HG02885 (cell line): ENCODE results near the gene LTB4R2.

ENCODE experiments used
- ATAC-seq: cut with Tn5 transposase; IDR thresholded peaks from one replicate; pipeline ENCODE4 v1.9.1; 2021; ENCODE audit warnings: mild to moderate bottlenecking; ENCODE audit not compliant: unreplicated experiment, poor library complexity

LTB4R2 gene

DNA sequence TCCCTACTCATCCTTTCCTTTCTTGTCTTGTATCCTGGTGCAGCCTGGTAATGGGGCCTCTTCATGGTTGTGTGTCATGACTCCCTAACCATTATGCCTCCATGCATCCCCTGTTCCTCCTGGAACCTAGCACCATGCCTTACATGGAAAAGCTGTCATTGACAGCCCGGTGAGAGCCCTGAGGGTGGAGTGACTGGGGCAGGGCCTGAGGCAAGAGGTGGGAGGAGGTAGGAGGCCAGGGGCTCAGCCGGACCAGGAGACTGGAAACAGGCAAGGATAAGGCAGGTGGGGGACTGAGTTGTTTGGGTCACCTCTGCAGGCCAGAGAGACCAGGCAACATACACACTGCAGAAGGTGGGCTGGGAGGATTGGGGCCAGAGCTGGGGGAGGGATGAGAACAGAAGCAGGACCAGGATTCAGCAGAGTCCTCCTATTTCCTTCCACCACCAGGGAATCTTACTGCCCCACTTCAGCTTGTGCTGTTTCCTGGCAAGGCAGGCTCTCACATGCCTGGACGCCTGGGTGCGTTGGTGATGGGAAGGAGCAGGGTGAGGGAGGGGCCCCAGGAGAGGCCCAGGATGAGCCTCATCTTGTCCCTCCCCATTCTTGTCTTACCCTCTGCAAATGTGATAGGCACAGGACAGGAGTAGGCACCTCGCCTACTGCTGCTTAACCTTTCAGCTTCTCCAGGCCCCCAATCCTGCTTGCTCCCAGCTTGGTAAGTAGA, at the start of gene LTB4R2:
LTB4R2 (plus strand) TSS at position 603 of the 727 bp plus-strand sequence. CDS start 525 bp downstream, outside the sequence.
- no peak for ATAC-seq

DNA sequence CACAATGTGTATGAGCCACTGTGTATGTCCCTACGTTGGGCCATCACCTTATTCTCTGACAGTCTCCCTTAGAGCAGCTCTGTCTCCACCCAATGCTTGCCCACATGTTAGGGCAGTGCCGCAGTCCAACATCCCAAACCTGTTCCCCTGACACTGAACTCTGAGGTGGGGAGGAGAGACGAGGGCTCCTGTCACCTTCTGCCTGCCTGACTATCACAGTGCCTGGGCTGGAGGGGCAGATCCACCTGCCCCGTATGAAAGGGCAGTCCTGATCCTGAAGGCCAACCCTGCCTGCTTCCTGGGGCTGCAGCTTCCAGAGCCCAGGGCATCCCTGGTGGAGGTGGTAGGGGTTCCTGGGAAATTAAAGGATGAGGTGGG, 49.2 kb upstream of the LTB4R2 start:
- no peak for ATAC-seq

GRCh38 chr14:24261256-24261968, 48.5 kb upstream of the LTB4R2 start:
- no peak for ATAC-seq

DNA sequence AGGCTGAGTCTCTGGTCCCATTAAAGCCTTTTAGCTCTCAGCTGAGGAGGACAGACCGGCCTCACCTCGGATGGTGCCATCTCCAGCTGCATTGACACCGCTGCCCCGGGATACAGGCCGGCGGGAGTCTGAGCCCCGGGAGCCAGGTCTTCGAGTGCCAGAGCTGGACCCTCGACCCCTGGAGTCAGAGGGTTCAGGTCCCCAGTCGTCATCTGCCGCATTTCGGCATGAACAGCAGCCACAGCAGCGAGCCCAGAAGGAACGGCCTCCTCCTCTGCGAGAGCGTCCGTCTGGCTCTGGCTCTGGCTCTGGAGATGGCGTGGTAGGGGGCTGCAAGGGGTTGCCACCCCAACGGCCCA, 48.0 kb upstream of the LTB4R2 start:
- no peak for ATAC-seq

DNA sequence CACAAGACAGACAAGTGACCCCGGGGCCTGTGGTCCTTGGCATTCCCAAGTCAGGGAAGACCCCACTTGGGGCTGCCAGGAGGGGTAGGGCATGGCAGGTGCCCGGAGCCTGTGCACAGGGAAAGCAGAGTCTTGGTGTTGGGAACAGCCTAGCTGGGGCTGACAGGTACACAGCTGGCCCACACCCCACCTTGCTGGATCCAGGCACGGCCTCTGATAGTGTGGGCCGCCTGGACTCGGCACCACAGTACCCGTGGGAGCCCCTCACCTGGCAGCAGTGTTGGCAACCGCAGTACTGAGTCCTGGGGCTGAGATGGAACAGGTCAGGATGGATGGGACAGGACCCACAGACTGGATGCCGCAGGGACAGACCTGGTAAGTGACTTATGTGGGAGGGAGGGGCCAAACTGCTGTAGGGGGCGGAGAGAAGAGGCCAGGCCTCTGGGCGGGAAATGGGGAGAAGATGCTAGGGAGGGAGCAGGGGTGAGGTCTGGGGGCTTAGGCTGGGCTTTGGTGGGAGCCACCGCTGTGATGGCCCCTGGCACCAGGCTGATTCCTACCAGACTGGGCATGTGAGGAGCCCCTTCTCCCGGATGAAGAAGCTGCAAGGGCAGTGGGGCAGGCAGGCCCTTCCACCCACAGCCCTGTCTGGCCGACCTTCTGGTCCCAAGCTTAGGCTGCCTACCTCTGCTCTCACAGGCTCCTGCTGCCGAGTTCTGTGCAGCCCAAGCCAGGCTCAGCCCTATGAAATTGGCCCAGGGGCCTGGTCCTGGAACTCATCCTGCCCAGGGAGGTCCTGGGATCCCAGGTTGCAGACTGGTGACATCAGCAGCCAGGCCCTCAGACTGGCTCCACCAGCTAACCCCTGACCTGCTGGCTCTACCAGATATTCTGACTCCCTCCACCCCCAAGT, 46.9 kb upstream of the LTB4R2 start, which contains the start of gene TGM1:
TGM1 (minus strand) TSS at position 357 of the 913 bp plus-strand sequence. CDS start 825 bp downstream, outside the sequence.
- ATAC-seq = no peak

GRCh38 chr14:24263848-24264247, 46.1 kb upstream of the LTB4R2 start:
- ATAC-seq = no peak

DNA sequence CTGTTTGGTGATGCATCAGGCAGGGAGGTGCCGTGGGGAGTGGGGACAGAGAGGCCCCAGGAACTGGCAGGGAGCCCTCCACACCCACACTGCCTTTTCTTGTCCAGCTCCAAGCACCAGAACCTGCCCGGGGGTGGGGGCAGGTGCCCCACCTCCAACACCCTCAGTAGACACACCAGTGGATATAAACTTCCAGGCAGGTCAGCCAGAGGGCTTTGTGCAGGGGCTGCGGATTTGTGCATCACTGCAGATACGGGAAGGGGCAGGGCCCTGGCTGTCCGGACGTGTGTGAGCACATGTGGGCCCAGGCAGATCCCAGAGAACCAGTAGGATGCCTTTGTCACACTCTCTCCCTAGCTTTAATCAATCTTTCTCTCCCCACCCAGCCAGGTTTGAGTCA, 45.6 kb upstream of the LTB4R2 start:
- ATAC-seq = no peak

DNA sequence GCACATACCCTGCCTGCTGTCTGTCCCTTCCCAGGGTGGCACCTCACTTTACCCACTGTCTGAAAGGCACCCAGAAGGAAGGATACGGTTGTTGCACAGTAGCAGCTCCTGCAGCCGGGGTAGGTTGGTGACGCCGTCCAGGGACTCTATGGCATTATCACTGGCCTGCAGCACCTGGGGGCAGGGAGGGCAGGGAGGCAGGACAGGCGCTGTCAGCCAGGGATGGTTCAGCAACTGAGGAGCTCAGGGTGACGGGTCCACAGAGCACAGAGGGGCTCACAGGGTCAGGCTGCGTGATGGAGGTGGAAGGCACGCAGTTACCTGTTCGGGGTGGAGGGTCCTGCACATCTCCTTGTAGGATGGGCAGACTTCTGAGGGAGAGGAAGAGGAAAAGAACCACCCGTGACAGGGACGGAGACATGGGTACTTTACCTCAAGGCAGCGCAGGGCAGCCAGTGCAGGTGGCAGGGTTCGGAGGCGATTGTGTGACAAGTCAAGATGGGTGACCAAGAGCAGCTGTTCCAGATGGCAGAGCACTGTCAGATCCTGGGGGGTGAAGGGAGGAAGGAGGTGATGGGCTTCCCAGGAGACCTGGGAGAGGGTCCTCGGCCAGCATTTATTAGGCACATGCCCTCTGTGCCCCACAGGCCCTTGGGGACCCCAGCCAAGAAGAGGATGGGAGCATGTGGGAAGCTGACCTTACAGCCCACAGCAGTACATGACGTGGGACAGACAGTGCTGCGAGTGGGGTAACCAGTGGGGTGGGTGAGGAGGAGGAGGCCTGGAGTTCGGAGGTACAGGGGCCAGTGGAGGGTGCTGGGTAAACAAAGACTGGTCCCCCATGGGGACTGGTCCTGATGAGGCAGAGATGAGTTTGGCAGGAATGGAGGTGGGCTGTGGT, 43.3 kb upstream of the LTB4R2 start:
- no peak for ATAC-seq

DNA sequence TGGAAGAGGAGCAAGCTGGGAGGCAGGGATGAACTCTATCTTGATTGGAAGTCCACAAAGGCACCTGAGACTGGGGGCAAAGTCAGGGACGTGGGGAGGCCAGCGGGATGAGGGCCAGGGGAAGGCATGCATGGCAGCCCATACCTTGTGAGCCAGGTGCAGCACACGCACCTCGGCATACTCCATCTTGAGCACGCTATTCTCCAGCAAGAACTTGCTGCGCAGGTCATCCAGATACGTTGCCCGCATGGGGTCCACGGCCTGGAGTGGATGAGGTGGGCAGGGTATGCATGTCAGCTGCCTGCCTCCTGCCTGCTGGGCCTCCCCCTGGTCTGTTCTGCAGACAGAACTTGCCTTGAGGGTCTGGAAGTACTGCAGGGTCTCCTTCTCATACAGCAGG, 42.4 kb upstream of the LTB4R2 start:
- ATAC-seq = no peak

DNA sequence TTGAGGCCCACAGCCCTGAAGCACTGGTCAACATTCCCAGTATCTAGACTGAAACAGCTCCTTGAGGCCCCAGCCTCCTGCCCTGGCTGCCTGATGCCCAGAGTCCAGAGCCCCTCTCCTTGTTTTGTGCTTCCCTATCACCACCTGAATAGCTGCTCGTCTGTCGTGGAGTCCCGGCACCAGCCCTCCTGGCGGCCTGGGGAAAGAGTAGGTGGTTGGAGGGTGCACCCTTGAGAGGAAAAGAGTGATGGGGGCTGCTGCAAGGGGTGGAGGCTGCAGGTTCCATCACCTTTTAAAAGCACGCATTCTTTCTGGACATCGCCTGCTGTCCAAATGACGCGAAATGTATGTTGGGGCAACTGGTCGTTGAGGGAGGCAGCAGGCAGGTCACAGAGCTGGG, 41.7 kb upstream of the LTB4R2 start:
- no peak for ATAC-seq

GRCh38 chr14:24269368-24269767, 40.6 kb upstream of the LTB4R2 start:
- ATAC-seq = no peak

- no peak for ATAC-seq
Measured at GRCh38 chr14:24269910-24270536, 39.9 kb upstream of the LTB4R2 start.

- ATAC-seq = no peak
Measured at GRCh38 chr14:24270537-24271133, 39.3 kb upstream of the LTB4R2 start.

DNA sequence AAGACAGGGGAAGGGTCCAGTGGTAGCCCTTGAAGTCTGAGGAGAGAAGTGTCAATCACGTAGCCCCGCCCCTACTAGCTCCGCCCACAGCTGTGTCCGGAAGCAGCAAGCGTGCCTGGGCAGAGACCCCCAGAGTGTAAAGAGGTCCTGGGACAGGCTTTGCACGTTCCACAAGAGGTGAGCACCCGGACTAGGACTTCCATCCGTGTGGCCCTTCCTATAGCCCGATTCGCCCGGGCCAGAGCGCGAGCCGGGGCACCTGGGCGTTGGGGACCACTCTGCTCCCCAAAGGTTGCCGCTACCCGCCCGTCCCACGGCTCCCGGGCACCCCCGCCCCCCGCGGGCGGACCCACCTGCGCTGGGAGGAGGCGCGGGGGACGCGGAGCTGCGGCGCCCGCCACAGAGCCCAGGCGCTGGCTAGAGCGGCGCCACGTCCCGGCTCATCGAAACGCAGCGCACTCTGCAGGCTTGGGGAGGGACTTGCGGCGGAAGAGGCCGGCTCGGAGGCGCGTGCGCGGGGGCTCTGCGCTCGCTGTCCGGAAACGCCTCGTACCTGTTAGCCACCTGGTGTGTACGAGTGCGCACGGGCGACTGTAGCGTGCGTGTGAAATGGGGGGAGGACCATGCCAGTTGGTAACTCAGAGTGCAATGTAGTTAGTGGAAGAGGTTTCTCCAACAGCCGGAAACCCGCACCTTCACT, 38.7 kb upstream of the LTB4R2 start, which contains the start of gene RABGGTA:
RABGGTA (minus strand) TSS at position 464 of the 700 bp plus-strand sequence. CDS start 482 bp downstream, outside the sequence.
- ATAC-seq = peak; percentile 90

DNA sequence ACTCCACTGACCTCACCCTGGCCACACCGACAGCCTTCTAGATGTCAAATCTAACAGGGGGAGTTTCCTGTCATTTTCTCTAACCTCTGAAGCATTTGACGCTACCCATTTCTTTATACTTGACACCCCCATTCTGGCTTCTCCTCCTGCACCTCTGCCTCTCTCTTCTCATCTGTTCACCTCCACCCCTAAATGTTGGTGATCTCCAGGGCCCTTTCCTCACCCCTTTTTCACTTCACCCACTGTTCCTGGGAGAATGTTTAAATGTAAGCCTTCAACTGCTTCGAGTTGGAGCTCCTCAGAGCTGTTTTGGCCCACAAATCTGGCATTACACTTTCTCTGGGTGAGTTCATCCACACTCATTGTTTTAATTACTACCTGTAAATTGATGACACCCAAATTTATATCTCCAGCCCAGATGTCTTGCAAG, 38.1 kb upstream of the LTB4R2 start:
- ATAC-seq = no peak

GRCh38 chr14:24272467-24272866, 37.5 kb upstream of the LTB4R2 start:
- no peak for ATAC-seq

DNA sequence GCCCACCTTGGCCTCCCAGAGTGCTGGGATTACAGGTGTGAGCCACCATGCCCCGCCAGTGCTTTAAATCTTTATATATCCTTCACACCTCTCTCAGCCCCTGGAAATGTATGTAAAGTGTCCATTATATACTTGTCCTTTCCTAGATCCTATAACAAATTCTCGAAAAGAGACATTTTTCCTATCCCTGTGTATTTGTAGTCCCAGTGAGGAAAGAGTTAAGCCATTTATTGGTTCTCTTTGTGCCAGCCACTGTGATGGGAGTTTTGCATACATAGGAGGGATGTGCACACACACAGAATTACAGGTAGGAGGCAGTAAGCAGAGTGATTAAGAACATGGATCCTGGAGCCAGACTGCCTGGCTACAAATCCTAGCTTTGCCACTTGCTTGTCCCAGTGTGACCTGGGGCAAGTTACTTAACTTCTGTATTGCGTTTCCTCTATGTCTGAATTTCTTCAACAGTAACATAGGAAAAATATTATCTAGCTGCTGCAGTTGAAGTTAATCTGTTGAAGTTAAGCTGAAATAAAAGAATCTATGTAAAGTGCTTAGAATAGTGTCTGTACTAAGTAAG, 36.4 kb upstream of the LTB4R2 start:
- no peak for ATAC-seq

DNA sequence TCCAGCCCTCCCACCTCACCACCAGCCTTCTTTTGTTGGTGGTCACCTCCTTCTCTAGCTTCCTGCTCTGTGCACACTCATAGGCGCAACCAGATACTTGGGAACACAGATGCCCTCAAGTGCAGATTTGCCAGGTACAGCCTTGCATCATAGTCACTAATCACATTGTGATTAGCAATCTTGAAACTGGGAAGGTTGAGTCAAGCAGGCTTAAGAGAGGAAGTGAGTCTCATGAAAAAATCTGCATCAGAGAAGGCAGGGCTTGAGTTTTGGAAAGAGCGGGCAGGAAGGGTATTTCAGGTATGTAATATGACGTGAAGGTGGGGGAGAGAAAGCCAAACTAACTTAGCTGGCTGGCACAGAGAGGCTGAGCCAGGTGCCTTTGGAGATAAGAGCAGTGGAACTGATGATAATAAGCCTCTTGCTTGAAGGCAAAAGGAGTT, 35.8 kb upstream of the LTB4R2 start:
- peak; percentile 52 for ATAC-seq
